Motor neuron (in vitro differentiated cells): ENCODE measurements around the gene PTPRC. TPM values are rescaled to one million over a fixed set of nuclear protein-coding genes. Genes with fewer than 3 reads are reported as not detected.

Experiments
- ATAC-seq, 8 experiments: fragments of 200-7000 bp; cut with Tn5 transposase; replicated peaks in 6 of 8; 2 replicates each; pipeline ENCODE4 v1.8.0; 2021; ENCODE audit warnings: mild to moderate bottlenecking in 8 of 8, moderate library complexity in 8 of 8
- H3K27ac ChIP-seq, 2 donors: fragments of 250-450 bp; sonication (Bioruptor Pico); 2 replicates each; pipeline ENCODE4 v1.9.0; 2021; ENCODE audit warnings: antibody characterized with exemption in 2 of 2, mild to moderate bottlenecking in 2 of 2, moderate library complexity in 1 of 2
- H3K4me1 ChIP-seq, 2 donors: fragments of 250-450 bp; sonication (Bioruptor Pico); replicated peaks in 1 of 2; 2 replicates each; pipeline ENCODE4 v1.6.1; 2021; ENCODE audit warnings: antibody characterized with exemption in 2 of 2, mild to moderate bottlenecking in 2 of 2, moderate library complexity in 1 of 2
- H3K4me3 ChIP-seq, 5 donors: fragments of 250-450 bp; sonication (Bioruptor Pico); 2 replicates each; pipeline ENCODE4 v1.9.0; 2021; ENCODE audit warnings: antibody characterized with exemption in 5 of 5, mild to moderate bottlenecking in 5 of 5, moderate library complexity in 4 of 5
- WGBS, 10 experiments: fragments of 450-650 bp; shearing (Covaris generic); methylation state at CpG; one replicate each; pipeline ENCODE4 v1.0.0; 2022; 5-methylcytosine and 5-hydroxymethylcytosine counted together
- in situ Hi-C, 9 experiments: fragments of 400-800 bp; cut with MboI; loops; one replicate each; pipeline ENCODE4 v1.15.0; 2021; ENCODE audit warnings: low sequenced_read_pairs in 9 of 9, low pct_unique_long_range_greater_than_20kb in 2 of 9; ENCODE audit not compliant: unreplicated experiment in 9 of 9
- total RNA-seq, 8 experiments: library from RNA; unstranded; fragments of 300-600 nt; gene quantifications; 2 replicates each; pipeline versions ENCODE4 v1.2.3 to v1.2.4, GENCODE V29; 2022

The PTPRC gene
- total RNA-seq, 8 experiments from 2014 or later: 0.18 to 4.5 (median 1.3) TPM

GRCh38 chr1:198805498-198806151, 166.8 kb downstream of the PTPRC start:
- Histone ChIP-seq H3K27ac (no peak overlapping the region), H3K4me3 (no peak overlapping the region), H3K4me1 (no peaks in the 10 kb centered on the region)
- in situ Hi-C loops: no loop called here
- no peak for ATAC-seq
- WGBS, 10 experiments: 65 to 100% (median 88%) methylated on average over 1 to 5 of the region's 5 CpGs; no CpG with 5 or more reads in 1 of the 10 experiments

- Histone ChIP-seq H3K4me1 (peaks cover 0 to 2% of the 10 kb centered on the region in 2 donors), H3K27ac (no peak overlapping the region), H3K4me3 (no peak overlapping the region)
- no peak for ATAC-seq
- 57 to 100% (median 94%) methylated on average over 1 to 5 of the region's 5 CpGs; no CpG with 5 or more reads in 2 of the 10 experiments for WGBS, 10 experiments
- in situ Hi-C loops: no loop called here
These were observed 168.0 kb downstream of the PTPRC start for GRCh38 chr1:198806861-198807260.

Other genes starting within 250 kb of the PTPRC start
- not detected for gene ATP6V1G3, start 98.4 kb upstream of the PTPRC start, total RNA-seq